ENCODE measurements around the gene SLC25A12.
"Not testable (repeated sequence)": the region's sequence is repeated elsewhere in the genome, so short reads cannot be mapped to it uniquely, and the experiment has no call there.

Gene SLC25A12

GRCh38 chr2:171835386-171835785 lies 58.7 kb downstream of the SLC25A12 start:
- in situ Hi-C loops (cut with MboI; ENCODE audit: low sequenced_read_pairs), result no loop called here

DNA sequence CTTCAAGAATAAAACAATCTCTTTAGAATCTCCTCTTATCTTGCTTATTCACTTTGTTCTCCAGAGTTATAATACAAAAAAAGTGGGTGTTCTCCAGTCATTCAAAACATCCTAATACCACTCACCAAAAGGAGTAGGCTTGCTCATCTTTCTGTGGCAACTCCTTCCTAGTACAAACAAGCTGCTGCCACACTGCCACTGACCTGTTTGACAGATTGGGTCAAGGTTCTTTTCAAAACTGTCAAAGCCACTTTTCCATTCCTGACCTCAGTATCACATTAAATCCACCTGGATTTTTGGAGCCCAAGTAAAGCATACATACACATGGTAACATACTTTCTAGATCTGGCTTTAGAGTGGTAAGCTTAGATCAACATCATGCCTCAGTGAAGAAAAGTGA lies 59.8 kb downstream of the SLC25A12 start:
- in situ Hi-C loops (cut with MboI; ENCODE audit: low sequenced_read_pairs), result no loop called here

- in situ Hi-C loops (cut with MboI; ENCODE audit: low sequenced_read_pairs), result no loop called here
These were observed 61.6 kb downstream of the SLC25A12 start for GRCh38 chr2:171832489-171832888.

- in situ Hi-C loops (cut with MboI; ENCODE audit: low sequenced_read_pairs), result no loop called here
These were observed 64.0 kb downstream of the SLC25A12 start for GRCh38 chr2:171830039-171830438.

DNA sequence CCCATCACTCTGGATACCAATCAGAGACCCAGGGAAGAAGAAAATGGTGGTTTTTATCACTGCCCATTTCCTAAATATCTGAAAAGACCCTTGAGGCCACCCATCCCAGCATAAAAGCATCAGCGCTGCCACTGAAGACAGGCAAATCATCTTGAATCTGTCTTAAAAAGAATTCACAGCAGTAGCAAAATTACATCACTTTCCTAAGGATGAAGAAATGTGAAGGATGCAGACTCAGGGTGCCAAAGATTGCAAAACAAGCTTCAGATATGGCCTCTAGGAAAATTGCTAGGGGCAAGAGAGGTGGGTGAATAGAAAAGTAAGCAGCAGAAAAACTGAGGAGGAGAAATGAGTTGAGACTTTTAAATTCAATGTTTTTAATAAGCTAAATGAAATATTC lies 70.0 kb downstream of the SLC25A12 start:
- in situ Hi-C loops (cut with MboI; ENCODE audit: low sequenced_read_pairs), result no loop called here

DNA sequence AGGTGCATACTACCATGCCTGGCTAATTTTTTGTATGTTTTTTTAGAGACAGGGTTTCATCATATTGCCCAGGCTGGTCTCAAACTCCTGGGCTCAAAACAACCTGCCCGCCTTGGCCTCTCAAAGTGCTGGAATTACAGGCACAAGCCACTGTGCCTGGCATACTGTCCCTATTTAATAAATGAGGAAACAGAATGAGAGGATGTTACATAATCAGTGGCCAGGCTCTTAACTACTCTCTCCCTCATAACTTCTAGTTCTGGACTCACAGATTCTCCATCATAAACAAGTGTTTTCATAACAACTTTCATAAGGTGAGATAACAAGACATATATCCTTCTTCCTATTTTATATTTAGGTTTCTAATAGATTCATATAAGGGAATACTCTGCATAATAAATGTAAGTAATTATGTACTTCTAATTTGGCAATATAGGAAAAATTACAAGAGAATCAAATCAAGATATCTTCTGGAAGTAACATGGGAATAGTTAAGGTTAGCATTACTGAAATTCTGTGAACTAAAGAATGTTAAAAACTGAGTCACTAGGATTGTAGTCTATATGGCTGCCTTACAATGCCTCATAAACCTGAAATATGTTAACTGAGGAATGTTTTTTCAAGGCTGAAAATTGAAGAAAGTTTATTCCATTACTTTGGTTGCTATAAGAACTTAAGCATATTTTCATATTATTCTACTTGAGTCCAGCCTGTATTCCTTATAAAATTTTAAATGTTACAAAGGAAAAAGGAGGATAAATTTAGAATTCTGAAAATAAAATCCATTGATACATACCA lies 71.3 kb downstream of the SLC25A12 start:
- in situ Hi-C loops (cut with MboI; ENCODE audit: low sequenced_read_pairs), result no loop called here

GRCh38 chr2:171819453-171819852 lies 74.6 kb downstream of the SLC25A12 start:
- in situ Hi-C loops (cut with MboI; ENCODE audit: low sequenced_read_pairs), result no loop called here

- in situ Hi-C loops (cut with MboI; ENCODE audit: low sequenced_read_pairs), result no loop called here
These were observed 79.2 kb downstream of the SLC25A12 start for GRCh38 chr2:171814883-171815282.

DNA sequence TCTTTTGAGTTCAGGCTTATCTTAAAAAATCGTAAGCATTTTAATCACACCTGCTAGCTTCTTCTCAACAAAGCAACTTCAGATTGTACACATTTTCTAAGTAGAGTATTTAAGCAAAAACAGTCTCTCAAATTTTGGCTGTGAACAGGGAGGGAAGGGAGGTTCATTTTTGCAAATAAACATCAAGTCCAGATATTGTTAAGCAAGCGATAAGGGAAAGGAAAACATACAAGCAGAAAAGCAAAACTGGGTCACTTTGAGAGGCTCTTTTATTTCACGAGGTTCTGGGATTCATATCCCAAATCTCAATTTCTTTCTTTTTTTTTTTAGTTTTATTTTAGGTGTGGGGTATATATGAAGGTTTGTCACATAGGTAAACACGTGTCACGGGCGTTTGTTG lies 79.9 kb downstream of the SLC25A12 start:
- in situ Hi-C loops (cut with MboI; ENCODE audit: low sequenced_read_pairs), result no loop called here

DNA sequence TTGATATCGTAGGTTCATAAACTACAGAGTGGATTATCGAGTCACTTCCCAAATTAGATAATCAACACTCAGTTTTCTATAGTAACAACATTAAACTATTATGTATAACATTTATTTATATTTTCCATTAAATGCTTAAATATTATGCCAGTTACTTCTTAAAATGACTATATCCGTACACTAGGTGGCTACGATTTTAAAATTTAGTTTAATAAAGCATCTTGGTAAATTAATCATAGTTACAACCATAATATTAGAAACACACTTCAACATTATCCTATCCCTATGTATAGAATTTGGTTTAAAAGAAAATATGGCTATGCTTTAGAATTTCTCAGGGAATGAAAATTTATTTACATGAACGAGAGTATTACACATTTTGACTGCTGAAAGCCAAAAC lies 80.3 kb downstream of the SLC25A12 start:
- in situ Hi-C loops (cut with MboI; ENCODE audit: low sequenced_read_pairs), result no loop called here

DNA sequence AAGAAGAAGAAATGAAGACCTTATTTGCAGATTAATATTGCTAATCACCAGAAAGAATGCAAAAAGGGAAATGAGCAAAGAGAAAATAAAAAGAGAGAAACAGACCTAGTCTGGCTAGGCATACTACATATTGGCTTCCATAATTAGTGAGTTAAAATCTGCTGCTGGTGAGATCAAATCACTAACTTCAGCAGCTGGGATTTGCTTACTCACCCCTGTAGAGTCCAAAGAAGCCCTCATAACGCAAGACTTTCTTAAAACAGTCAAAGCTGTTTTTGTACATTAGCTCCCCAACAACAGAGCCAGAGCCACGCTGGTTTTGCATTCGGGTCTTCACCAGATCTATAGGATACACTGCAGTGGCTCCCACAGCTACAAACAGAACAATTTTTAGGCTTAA lies 80.9 kb downstream of the SLC25A12 start:
- in situ Hi-C loops (cut with MboI; ENCODE audit: low sequenced_read_pairs), result no loop called here

DNA sequence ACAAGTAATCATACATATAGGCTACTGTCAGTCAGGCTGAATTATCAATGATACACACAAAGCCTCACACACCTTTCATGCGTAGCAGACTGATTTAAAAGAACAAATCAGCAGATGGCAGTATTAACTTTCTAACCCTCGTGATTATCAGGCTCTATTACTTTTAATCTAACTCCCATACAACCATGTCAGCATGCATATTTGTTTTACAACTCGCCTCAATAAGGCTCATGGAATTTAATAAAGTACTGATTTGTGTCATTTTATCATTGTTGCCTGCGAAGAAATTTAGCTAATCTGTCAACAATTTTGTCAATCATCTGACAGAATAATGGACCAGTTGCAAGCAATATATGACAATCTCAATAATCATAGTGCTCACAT lies 82.8 kb downstream of the SLC25A12 start:
- in situ Hi-C loops (cut with MboI; ENCODE audit: low sequenced_read_pairs), result no loop called here

- in situ Hi-C loops (cut with MboI; ENCODE audit: low sequenced_read_pairs), result no loop called here
These were observed 83.4 kb downstream of the SLC25A12 start for GRCh38 chr2:171810422-171811244.

- in situ Hi-C loops (cut with MboI; ENCODE audit: low sequenced_read_pairs), result not testable (repeated sequence)
These were observed 85.2 kb downstream of the SLC25A12 start for GRCh38 chr2:171808885-171809284.

DNA sequence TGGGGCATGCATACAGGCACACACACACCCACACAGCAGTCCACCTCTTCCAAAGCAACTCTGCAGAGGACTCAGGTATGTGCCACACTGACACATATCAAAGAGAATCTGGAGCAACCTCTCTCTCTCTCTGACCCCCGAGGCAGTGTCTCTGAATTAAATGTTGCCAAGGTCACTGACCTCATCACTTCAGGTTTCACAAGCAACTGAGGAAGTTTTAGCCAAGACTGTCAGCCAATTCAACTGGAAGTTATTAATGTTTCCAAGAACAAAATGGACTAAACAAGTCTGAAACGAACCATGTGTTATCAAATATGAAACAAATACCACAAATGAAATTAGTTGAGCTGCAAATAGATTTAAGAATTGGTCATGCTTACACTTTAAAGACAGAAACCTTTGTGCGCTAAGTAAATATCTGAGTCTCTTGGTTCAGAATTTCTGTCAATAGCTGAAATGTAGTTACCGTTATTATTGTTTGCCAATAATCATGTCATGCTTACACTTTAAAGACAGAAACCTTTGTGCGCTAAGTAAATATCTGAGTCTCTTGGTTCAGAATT lies 86.1 kb downstream of the SLC25A12 start:
- in situ Hi-C loops (cut with MboI; ENCODE audit: low sequenced_read_pairs), result no loop called here

DNA sequence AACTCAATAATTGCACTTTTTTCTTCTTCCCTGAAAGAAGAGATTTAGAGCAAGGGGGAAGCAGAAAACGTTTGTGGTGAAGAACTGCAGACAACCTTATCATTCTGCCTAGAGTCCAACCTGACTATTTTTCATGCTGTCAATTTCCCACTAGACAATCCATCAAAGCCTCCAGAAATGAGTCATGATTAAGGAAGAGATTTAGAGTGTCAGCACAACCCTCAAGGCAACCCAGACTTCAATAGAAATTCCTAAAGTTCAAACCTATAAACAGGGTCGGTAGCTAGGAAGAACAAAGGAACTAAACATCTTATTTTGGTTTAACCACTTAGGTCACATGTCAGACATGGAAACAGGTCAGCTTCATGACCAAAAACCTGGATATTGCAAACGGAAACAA lies 86.9 kb downstream of the SLC25A12 start:
- in situ Hi-C loops (cut with MboI; ENCODE audit: low sequenced_read_pairs), result no loop called here

DNA sequence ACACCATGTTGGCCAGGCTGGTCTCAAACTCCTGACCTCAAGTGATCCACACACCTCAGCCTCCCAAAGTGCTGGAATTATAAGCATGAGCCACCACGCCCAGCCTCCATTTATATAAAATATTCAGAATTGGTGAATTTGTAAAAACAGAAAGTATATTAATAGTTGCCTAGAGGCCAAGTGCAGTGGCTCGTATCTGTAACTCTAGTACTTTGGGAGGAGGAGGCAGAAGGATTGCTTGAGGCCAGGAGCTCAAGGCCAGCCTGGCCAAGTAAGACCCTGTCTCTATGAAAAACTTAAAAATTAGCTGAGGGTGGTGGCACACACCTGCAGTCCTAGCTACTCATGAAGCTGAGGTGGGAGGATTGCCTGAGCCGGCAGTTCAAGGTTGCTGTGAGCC lies 89.6 kb downstream of the SLC25A12 start:
- in situ Hi-C loops (cut with MboI; ENCODE audit: low sequenced_read_pairs), result no loop called here

GRCh38 chr2:171803757-171804156 lies 90.3 kb downstream of the SLC25A12 start:
- in situ Hi-C loops (cut with MboI; ENCODE audit: low sequenced_read_pairs), result no loop called here

DNA sequence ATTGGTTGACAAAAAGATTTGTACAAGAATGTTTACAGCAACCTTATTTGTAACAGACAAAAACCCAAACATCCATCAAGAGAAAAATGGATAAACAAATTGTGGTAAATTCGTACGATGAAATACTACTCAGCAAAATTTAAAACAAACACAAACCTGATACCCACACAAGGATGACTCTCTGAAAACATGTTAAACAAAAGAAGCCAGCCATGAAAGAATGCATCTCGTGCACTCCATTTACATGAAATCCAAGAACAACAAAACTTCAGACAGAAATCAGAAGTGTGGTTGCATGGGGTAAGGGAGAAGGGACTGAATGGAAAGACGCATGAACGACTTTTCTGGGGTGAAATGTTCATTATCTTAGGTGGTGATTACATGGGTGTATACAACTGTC lies 93.4 kb downstream of the SLC25A12 start:
- in situ Hi-C loops (cut with MboI; ENCODE audit: low sequenced_read_pairs), result no loop called here

DNA sequence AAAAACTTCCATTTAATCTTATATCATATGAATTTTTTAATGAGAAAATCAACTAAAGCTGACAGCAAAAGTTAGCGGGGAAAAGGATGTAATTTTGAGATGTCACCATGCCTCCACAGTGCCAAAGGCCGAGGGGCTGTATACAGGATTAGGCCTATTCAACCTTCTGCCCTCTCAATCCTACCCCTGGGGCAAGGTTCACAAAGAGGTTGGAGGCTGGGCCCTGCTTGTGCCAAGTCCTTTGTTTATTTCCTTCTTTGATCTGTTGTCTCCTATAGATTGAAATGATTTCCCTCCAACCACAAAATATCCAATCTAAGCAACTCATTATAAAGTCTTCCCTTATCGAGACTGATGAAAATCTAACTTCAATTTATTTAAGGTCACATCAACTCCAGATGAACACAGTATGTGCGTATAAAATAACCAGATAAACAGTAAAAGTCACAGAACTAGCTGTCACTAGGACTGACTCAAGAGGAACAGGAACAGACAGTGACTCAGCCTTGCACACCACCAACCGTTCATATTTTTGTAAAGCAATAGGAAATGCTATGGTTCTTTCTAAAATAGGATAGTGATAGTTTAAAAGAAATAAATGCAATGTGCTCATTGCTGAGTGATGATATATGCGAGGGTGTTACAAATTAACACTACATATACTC lies 95.8 kb downstream of the SLC25A12 start:
- in situ Hi-C loops (cut with MboI; ENCODE audit: low sequenced_read_pairs), result no loop called here

DNA sequence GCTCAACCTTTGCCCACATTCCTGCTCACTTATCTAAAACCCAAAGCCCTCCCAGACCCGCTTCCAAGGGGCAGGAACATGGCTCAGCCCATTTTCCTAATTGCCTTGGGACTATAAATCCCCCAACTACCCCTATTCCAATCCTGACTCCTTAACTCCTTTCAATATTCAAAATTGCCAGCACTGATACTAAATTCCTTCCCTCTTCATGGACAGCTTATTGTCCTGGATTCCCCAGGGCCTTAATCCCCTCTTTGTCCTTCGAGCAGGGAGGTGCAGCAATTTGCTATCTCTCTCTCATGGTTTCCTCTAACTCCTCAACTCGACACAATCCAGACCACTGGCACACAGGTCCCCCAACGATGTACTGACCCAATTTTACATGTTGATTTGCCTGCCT lies 99.1 kb downstream of the SLC25A12 start:
- in situ Hi-C loops (cut with MboI; ENCODE audit: low sequenced_read_pairs), result no loop called here
